ENCODE data around the gene CKAP2. TPM values are rescaled to one million over a fixed set of nuclear protein-coding genes. Genes with fewer than 3 reads are reported as not detected.
A peak's percentile ranks its signal among the peaks of the same experiment; 100 is the strongest.
"Not testable (repeated sequence)": the region's sequence is repeated elsewhere in the genome, so short reads cannot be mapped to it uniquely, and the experiment has no call there.

The CKAP2 gene
- total and polyA plus RNA-seq, 2 of the 8 experiments (the other 6 are each of a cell fraction or from before 2014, with no cell fraction given) = 8.3 to 70.7 TPM

DNA sequence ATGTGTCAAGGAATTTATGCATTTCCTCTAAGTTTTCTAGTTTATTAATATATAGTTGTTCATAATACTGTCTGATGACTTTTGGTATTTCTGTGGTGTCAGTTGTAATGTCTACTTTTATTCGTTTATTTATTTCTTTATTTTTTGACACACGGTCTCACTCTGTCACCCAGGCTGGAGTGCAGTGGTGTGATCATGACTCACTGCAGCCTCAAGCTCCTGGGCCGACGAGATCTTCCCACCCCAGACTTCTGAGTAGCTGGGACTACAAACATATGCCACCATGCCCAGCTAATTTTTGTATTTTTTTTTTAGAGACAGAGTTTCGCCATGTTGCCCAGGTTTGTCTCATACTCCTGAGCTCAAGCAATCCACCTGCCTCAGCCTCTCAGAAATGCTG, 39.0 kb downstream of the CKAP2 start:
- H3K27me3 ChIP-seq (replicated peaks in 1 of 4; ENCODE audit: control insufficient read depth in 3 of 4, extremely low read depth in 1 of 4, insufficient read depth in 3 of 4, low read length in 3 of 4); H2BK12ac ChIP-seq (ENCODE audit: low read depth, low read length); H3K36me3 ChIP-seq (ENCODE audit: control insufficient read depth in 2 of 4, insufficient read depth in 4 of 4, low read length in 3 of 4); H3K56ac ChIP-seq (replicated peaks; ENCODE audit: insufficient read length, low read depth, low read length); H3K4ac ChIP-seq (replicated peaks; ENCODE audit: insufficient read length, low read depth, low read length); H3K79me1 ChIP-seq (ENCODE audit: low read depth, low read length); H3K4me3 ChIP-seq (ENCODE audit: extremely low read depth in 1 of 4, insufficient read depth in 2 of 4, low read depth in 3 of 4, low read length in 4 of 4); H2BK15ac ChIP-seq (ENCODE audit: low read length); H3K9me3 ChIP-seq (ENCODE audit: insufficient read depth in 2 of 2, low read depth in 1 of 2, low read length in 1 of 2); H3K14ac ChIP-seq (ENCODE audit: insufficient read length); H2BK120ac ChIP-seq (replicated peaks; ENCODE audit: low read depth, low read length); H4K8ac ChIP-seq (ENCODE audit: extremely low read depth, insufficient read depth, low read length); H2AFZ ChIP-seq (ENCODE audit: low read length); H4K20me1 ChIP-seq (replicated peaks in 1 of 2; ENCODE audit: control insufficient read depth in 1 of 2, insufficient read depth in 2 of 2, low read length in 2 of 2); H3K9ac ChIP-seq (replicated peaks in 1 of 4; ENCODE audit: extremely low read depth in 1 of 4, low read depth in 3 of 4, low read length in 3 of 4); H3K23ac ChIP-seq (ENCODE audit: insufficient read length); CTCF ChIA-PET (ENCODE audit: partially characterized antibody); H3K18ac ChIP-seq (ENCODE audit: extremely low read depth, low read length); DNase-seq (ENCODE audit: low read depth in 1 of 2, low spot score in 2 of 2); H2BK5ac ChIP-seq (ENCODE audit: low read depth, low read length); H4K91ac ChIP-seq (replicated peaks; ENCODE audit: insufficient read length, low read length); H2AK5ac ChIP-seq (ENCODE audit: low read depth, low read length); H3K4me1 ChIP-seq (replicated peaks in 1 of 4; ENCODE audit: control insufficient read depth in 3 of 4, insufficient read depth in 4 of 4, low read length in 3 of 4); FAIRE-seq; H3K27ac ChIP-seq (ENCODE audit: low read depth, low read length); POLR2A ChIA-PET (ENCODE audit: partially characterized antibody); H3K79me2 ChIP-seq (ENCODE audit: control insufficient read depth in 1 of 2, insufficient read depth in 2 of 2, low read length in 2 of 2); H3K4me2 ChIP-seq (ENCODE audit: insufficient read depth in 1 of 2, low read depth in 2 of 2, low read length in 2 of 2); H4K5ac ChIP-seq (ENCODE audit: insufficient read length, low read depth, low read length); H2BK20ac ChIP-seq (ENCODE audit: low read length); H3K23me2 ChIP-seq (ENCODE audit: low read depth, low read length): not testable (repeated sequence)
- 77% methylated on average over 5 of the region's 5 CpGs; no CpG with 5 or more reads in 1 of the 2 experiments for whole genome bisulfite sequencing, 2 experiments (ENCODE audit: extremely low coverage in 1 of 2, insufficient coverage in 1 of 2, insufficient read length in 1 of 2, insufficient replicate concordance in 2 of 2, low coverage in 1 of 2, low lambda C conversion rate in 2 of 2, missing lambda C conversion rate in 1 of 2)

DNA sequence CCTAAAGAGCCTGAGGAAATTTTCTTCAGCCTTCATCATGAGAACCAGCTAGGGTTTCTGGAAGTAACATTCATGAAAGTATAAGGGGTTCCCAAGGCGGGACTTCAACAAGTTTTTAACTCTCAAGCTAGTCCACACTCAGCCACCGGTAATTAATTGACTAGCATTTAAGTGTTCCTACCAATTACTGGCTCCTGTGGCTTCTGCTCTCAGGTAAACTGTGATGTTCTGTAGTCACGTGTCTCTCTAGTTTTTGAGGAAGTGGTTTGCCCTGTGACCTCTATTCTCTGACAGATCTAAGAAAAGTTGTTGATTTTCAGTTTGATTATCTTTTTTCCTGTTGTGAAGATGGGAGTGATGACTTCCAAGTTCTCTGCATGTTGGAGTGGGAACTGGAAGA, 42.7 kb downstream of the CKAP2 start:
- POLR2A ChIA-PET (ENCODE audit: partially characterized antibody); H3K9ac ChIP-seq (replicated peaks in 1 of 4; ENCODE audit: extremely low read depth in 1 of 4, low read depth in 3 of 4, low read length in 3 of 4): not testable (repeated sequence)

More for the DNA sequence above, 42.7 kb downstream of the CKAP2 start:
- H4K5ac ChIP-seq (ENCODE audit: insufficient read length, low read depth, low read length); H2AFZ ChIP-seq (ENCODE audit: low read length); CTCF ChIA-PET (ENCODE audit: partially characterized antibody); H2BK5ac ChIP-seq (ENCODE audit: low read depth, low read length); H3K18ac ChIP-seq (ENCODE audit: extremely low read depth, low read length); DNase-seq (ENCODE audit: low read depth in 1 of 2, low spot score in 2 of 2); H3K27ac ChIP-seq (ENCODE audit: low read depth, low read length); H2AK5ac ChIP-seq (ENCODE audit: low read depth, low read length); H3K27me3 ChIP-seq (replicated peaks in 1 of 4; ENCODE audit: control insufficient read depth in 3 of 4, extremely low read depth in 1 of 4, insufficient read depth in 3 of 4, low read length in 3 of 4); H4K20me1 ChIP-seq (replicated peaks in 1 of 2; ENCODE audit: control insufficient read depth in 1 of 2, insufficient read depth in 2 of 2, low read length in 2 of 2); H2BK12ac ChIP-seq (ENCODE audit: low read depth, low read length); H2BK20ac ChIP-seq (ENCODE audit: low read length); H4K91ac ChIP-seq (replicated peaks; ENCODE audit: insufficient read length, low read length); H2BK120ac ChIP-seq (replicated peaks; ENCODE audit: low read depth, low read length); H3K14ac ChIP-seq (ENCODE audit: insufficient read length); H4K8ac ChIP-seq (ENCODE audit: extremely low read depth, insufficient read depth, low read length); H3K4me2 ChIP-seq (ENCODE audit: insufficient read depth in 1 of 2, low read depth in 2 of 2, low read length in 2 of 2); H3K4me3 ChIP-seq (ENCODE audit: extremely low read depth in 1 of 4, insufficient read depth in 2 of 4, low read depth in 3 of 4, low read length in 4 of 4); H3K4me1 ChIP-seq (replicated peaks in 1 of 4; ENCODE audit: control insufficient read depth in 3 of 4, insufficient read depth in 4 of 4, low read length in 3 of 4); H3K4ac ChIP-seq (replicated peaks; ENCODE audit: insufficient read length, low read depth, low read length); H3K79me1 ChIP-seq (ENCODE audit: low read depth, low read length); H2BK15ac ChIP-seq (ENCODE audit: low read length); H3K23ac ChIP-seq (ENCODE audit: insufficient read length); H3K56ac ChIP-seq (replicated peaks; ENCODE audit: insufficient read length, low read depth, low read length); H3K36me3 ChIP-seq (ENCODE audit: control insufficient read depth in 2 of 4, insufficient read depth in 4 of 4, low read length in 3 of 4); H3K23me2 ChIP-seq (ENCODE audit: low read depth, low read length); H3K9me3 ChIP-seq (ENCODE audit: insufficient read depth in 2 of 2, low read depth in 1 of 2, low read length in 1 of 2); H3K79me2 ChIP-seq (ENCODE audit: control insufficient read depth in 1 of 2, insufficient read depth in 2 of 2, low read length in 2 of 2): not testable (repeated sequence)
- FAIRE-seq = peak; percentile 72
- WGBS, 2 experiments (ENCODE audit: extremely low coverage in 1 of 2, insufficient coverage in 1 of 2, insufficient read length in 1 of 2, insufficient replicate concordance in 2 of 2, low coverage in 1 of 2, low lambda C conversion rate in 2 of 2, missing lambda C conversion rate in 1 of 2) = 95% methylated on average over 3 of the region's 3 CpGs; no CpG with 5 or more reads in 1 of the 2 experiments

All from H1 (cell line).